Skeletal muscle cell (primary cell): ENCODE data around the gene CEMIP2.
A peak's percentile ranks its signal among the peaks of the same experiment; 100 is the strongest.

Source experiments
- DNase-seq: peaks from one replicate; pipeline ENCODE4 v3.0.0-alpha.2; 2010; ENCODE audit warnings: low read depth
- H3K4me3 ChIP-seq: 2 replicates; pipeline ENCODE4 v1.5.1; 2011; ENCODE audit warnings: low read depth, mild to moderate bottlenecking, control low read depth, low read length, moderate library complexity

The CEMIP2 gene

DNA sequence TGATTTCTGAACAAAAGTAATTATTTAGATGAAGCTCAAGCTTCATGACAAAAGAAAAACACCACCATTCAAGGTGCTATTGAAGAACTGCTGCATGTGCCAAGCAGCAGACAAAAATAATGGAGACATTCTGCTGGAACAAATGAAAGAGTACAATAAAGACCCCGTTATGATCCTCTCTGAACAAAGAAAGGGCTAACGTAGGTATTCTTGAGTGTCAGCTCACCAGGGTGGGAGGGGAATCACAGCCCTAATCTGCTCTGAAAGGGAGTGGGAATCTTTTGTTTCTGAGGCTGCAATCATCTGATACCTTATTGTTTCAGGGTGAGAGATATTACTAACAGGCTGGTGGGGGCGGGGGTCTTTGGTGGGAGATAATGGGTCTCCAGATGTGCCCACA is 15.4 kb downstream of the CEMIP2 start:
- H3K4me3 ChIP-seq = no peak overlapping the region
- no peak for DNase-seq

DNA sequence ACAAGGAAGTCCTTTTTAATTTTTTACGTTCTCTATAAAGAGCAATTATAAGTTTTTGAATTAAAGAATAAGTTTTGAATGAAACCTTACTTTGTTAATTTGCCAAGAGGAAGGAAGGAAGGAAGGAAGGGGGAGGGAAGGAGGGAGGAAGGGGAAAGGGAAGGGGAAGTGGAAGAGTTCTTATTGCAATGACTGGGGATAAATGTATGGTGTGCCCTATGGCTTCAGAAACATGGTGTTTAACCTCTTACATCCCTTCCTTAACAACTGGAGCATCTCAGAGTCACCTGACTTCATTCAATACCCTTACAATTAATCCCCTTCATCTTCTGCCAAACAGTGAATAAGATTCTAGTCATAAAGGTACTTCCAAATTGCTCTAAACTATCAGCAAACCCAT is 16.0 kb downstream of the CEMIP2 start:
- H3K4me3 ChIP-seq = no peak overlapping the region
- no peak for DNase-seq

DNA sequence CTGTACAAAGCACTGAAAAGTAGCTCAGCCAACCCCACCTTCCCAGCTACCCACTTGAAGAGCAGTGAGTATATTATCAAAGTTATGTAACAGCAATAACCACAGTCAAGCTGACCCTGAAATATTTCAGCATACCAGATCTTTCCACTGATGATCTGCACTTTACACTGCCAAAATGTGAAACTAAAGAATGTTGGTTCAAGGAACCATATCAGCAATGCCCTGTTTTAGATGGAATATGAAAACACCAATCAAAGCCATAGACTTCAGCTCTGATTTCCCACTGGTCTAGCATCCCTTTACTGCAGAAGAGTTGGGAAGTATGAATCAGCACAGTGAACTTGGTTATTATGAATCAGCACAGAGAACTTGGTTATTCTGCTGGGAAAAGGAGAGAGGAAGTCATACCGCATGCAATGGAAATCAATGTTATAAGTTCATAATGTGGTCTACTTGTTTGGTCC is 20.0 kb downstream of the CEMIP2 start:
- peak; percentile 67 for DNase-seq
- H3K4me3 ChIP-seq = no peak overlapping the region

DNA sequence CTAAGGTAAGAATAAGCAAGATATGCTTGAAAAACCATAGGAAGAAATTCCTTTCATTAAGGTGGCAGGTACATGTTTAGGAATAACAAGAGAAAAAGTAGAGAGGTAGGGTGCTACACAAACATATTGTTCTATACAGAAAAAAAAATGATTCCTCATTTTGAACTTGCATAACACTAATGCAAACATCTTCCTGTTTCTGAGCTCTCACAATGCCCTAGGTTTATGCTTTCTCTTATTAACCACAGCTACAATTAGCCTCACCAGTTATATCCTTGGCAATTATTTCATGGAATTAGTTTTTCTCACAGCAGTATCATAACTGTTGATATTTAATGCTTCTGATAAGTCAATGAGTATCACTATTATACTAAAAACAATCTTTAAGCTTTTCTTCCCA is 20.7 kb downstream of the CEMIP2 start:
- DNase-seq = no peak
- H3K4me3 ChIP-seq = no peak overlapping the region

DNA sequence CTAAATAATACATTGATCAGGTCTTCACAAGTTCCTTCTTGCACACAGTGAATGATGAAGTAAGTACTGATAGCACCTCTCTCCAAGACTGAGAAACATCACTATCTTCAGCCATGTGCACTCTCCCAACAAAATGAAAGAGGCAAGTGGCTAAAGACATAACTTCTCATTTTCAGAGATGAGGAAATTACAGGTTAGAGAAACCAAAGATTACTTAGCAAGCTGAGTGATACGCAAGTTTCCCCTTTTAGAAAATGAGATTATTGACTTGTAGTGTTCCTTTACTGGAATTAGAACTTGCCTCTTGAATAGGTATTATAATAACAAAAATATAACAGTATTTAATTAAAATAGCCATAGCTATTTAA is 21.6 kb downstream of the CEMIP2 start:
- DNase-seq = no peak
- H3K4me3 ChIP-seq = no peak overlapping the region

DNA sequence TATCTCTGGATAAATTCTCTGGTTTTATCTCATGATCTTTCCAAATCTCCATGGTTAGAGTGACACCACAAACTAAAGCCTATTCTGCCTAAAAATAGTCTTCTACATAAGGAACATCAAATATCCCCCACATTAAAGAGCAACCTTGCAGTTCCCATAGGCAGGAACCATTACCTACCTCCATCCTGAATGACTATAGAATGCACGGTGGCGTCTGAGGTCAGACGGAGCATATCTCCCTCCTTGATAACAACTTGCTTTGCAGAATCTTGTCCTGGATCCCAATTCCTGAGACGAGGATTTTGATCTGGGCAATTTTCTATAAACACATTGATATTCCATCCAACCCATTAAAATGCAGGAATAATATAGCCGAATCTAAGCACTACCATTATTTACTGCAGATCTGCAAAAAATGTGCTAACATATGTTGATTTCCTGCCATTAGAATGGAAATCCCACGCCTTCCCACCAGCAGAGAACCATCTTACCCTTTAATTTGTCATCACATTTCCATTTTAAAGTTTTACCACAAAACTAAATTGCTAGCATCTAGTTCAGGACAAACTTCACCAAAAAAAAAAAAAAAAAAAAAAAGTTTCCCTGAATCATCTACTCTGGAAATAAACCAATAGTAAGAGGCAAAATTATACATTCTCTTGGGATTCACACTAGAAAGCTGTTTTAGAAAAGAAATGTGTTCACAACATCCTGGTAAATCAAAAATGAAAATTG is 22.1 kb downstream of the CEMIP2 start:
- no peak overlapping the region for H3K4me3 ChIP-seq
- DNase-seq = no peak

GRCh38 chr9:71744754-71745521 is 23.4 kb downstream of the CEMIP2 start:
- no peak for DNase-seq
- H3K4me3 ChIP-seq = no peak overlapping the region

DNA sequence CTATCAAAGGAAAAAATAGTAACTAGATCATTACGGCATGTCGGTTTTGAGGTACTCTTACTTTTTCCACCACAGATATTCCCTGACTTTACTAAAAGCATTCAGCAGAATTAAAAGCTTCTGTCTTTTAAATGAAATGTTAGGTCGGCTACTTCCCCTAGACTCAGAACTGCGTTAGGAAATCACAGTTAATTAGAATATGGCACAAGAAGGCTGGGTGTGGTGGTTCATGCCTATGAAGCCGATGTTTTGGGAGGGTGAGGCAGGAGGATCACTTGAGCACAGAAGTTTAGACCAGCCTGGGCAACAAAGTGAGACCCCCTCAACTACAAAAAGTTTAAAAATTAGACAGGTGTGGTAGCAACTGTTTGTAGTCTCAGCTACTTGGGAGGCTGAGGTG is 24.4 kb downstream of the CEMIP2 start:
- no peak overlapping the region for H3K4me3 ChIP-seq
- no peak for DNase-seq

- DNase-seq = peak; percentile 60
- no peak overlapping the region for H3K4me3 ChIP-seq
Observed at GRCh38 chr9:71743217-71743705, 25.1 kb downstream of the CEMIP2 start.

- no peak overlapping the region for H3K4me3 ChIP-seq
- no peak for DNase-seq
Observed at GRCh38 chr9:71742703-71743102, 25.6 kb downstream of the CEMIP2 start.

- H3K4me3 ChIP-seq = no peak overlapping the region
- no peak for DNase-seq
Observed at GRCh38 chr9:71741926-71742648, 26.2 kb downstream of the CEMIP2 start.

- no peak overlapping the region for H3K4me3 ChIP-seq
- DNase-seq = no peak
Observed at GRCh38 chr9:71740199-71740598, 28.1 kb downstream of the CEMIP2 start.

GRCh38 chr9:71737455-71737854 is 30.9 kb downstream of the CEMIP2 start:
- no peak for DNase-seq
- no peak overlapping the region for H3K4me3 ChIP-seq

GRCh38 chr9:71736236-71736635 is 32.1 kb downstream of the CEMIP2 start:
- H3K4me3 ChIP-seq = no peak overlapping the region
- no peak for DNase-seq

- no peak overlapping the region for H3K4me3 ChIP-seq
- no peak for DNase-seq
Observed at GRCh38 chr9:71734950-71735349, 33.4 kb downstream of the CEMIP2 start.

GRCh38 chr9:71733176-71733575 is 35.1 kb downstream of the CEMIP2 start:
- DNase-seq = no peak
- no peak overlapping the region for H3K4me3 ChIP-seq

GRCh38 chr9:71729816-71730526 is 38.3 kb downstream of the CEMIP2 start:
- DNase-seq = no peak
- no peak overlapping the region for H3K4me3 ChIP-seq

GRCh38 chr9:71726723-71727122 is 41.6 kb downstream of the CEMIP2 start:
- no peak overlapping the region for H3K4me3 ChIP-seq
- no peak for DNase-seq

DNA sequence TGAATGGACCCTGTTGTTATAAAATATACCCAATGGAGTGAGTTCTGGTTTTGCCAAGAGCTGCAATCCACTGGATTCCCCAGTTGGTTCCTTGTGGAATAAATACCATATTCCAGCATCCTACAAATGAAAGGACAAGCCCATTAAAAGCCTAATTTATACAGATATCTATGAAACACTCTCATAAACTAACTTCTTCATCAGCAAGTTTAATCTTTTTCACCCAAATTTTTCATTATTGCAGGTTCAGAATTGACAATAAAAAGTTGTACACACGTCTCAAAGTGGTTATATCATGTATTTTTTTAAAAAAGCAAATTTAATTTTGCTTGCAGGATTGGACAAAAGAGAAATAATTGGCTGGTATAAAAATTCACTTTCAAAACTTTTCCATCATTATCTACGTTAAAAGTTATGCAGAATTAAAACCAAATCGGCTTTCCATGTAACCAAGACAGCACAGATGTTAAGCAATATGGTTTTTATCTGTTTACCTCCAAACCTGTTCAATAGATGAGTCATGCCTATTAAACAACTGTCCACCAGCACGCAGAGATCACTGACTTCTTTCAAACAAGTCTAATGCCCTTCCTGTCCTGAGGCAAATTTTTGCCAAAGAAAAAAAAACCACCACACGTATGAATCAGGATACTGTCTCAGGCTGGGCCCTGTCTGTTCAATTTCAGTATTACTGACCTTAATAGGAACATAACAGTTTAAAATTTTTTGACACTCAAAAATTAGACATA is 42.5 kb downstream of the CEMIP2 start:
- H3K4me3 ChIP-seq = no peak overlapping the region
- no peak for DNase-seq
